DOHH2 (cell line): ENCODE data around the gene ABCC8.

Source experiments
- H3F3A ChIP-seq: fragments of 200-600 bp; sonication (generic), shearing (Covaris generic); 2 replicates; pipeline ENCODE4 v1.6.0; 2016; ENCODE audit warnings: antibody characterized with exemption, mild to moderate bottlenecking; ENCODE audit not compliant: control insufficient read depth, insufficient read depth
- H3K27ac ChIP-seq: fragments of 200-600 bp; sonication (generic); 2 replicates; pipeline ENCODE4 v1.5.1; 2014; ENCODE audit warnings: low read depth, mild to moderate bottlenecking, low read length, moderate library complexity
- H3K27me3 ChIP-seq: fragments of 200-600 bp; sonication (generic); 2 replicates; pipeline ENCODE4 v1.6.1; 2014; ENCODE audit warnings: mild to moderate bottlenecking, low read length, mixed read lengths; ENCODE audit not compliant: control insufficient read depth
- H3K36me3 ChIP-seq: fragments of 200-600 bp; sonication (generic); 2 replicates; pipeline ENCODE4 v1.6.1; 2014; ENCODE audit warnings: mild to moderate bottlenecking, low read length, moderate library complexity, mixed read lengths; ENCODE audit not compliant: control insufficient read depth
- H3K4me1 ChIP-seq: fragments of 200-600 bp; sonication (generic); 2 replicates; pipeline ENCODE4 v1.6.1; 2014; ENCODE audit warnings: mild to moderate bottlenecking, low read length, mixed read lengths; ENCODE audit not compliant: control insufficient read depth
- H3K4me2 ChIP-seq: fragments of 200-600 bp; sonication (generic); 2 replicates; pipeline ENCODE4 v1.6.0; 2014; ENCODE audit warnings: mild to moderate bottlenecking, low read length, moderate library complexity
- H3K4me3 ChIP-seq: fragments of 200-600 bp; sonication (generic); 2 replicates; pipeline ENCODE4 v1.5.1; 2014; ENCODE audit warnings: mild to moderate bottlenecking, low read length, mixed read lengths
- H3K79me2 ChIP-seq: fragments of 200-600 bp; sonication (generic); 2 replicates; pipeline ENCODE4 v1.6.1; 2014; ENCODE audit warnings: mild to moderate bottlenecking, low read length, mixed read lengths; ENCODE audit not compliant: control insufficient read depth
- H3K9me2 ChIP-seq: fragments of 200-600 bp; sonication (generic); replicated peaks from 2 replicates; pipeline ENCODE4 v1.6.1; 2014; ENCODE audit warnings: mild to moderate bottlenecking, low read length, mixed read lengths; ENCODE audit not compliant: control insufficient read depth
- H3K9me3 ChIP-seq: fragments of 200-600 bp; sonication (generic); 2 replicates; pipeline ENCODE4 v1.6.1; 2014; ENCODE audit warnings: antibody characterized with exemption, low read length, mixed read lengths; ENCODE audit not compliant: control insufficient read depth, insufficient read depth
- H4K20me1 ChIP-seq: fragments of 200-600 bp; sonication (generic); 2 replicates; pipeline ENCODE4 v1.6.0; 2014; ENCODE audit warnings: low read depth, mild to moderate bottlenecking, antibody characterized with exemption, low read length, moderate library complexity; ENCODE audit not compliant: control insufficient read depth, insufficient read depth
- EZH2phosphoT487 ChIP-seq: fragments of 200-600 bp; sonication (generic); IDR thresholded peaks from 2 replicates; pipeline ENCODE4 v1.6.1; 2017; ENCODE audit warnings: borderline replicate concordance, mild to moderate bottlenecking, antibody characterized with exemption, low read length, moderate library complexity, mixed read lengths
- TF ChIP-seq, protein P1 (sequence below): fragments of 200-600 bp; sonication (generic); IDR thresholded peaks from one replicate; pipeline ENCODE4 v1.5.1; 2014; ENCODE audit warnings: antibody characterized with exemption, mild to moderate bottlenecking, low read depth, low read length; ENCODE audit not compliant: poor library complexity, severe bottlenecking

ABCC8 gene

GRCh38 chr11:17414992-17415391 is 61.7 kb downstream of the ABCC8 start:
- Histone ChIP-seq H3K36me3 (no peaks in the 10 kb centered on the region), H3K4me2 (no peak overlapping the region), H3F3A (no peaks in the 10 kb centered on the region), H3K4me3 (no peak overlapping the region), H3K27ac (no peak overlapping the region), H3K79me2 (no peaks in the 10 kb centered on the region), H3K9me3 (no peaks in the 10 kb centered on the region), H3K9me2 (no peaks in the 10 kb centered on the region), H3K4me1 (no peaks in the 10 kb centered on the region), H4K20me1 (no peaks in the 10 kb centered on the region), H3K27me3 (peaks cover 39% of the 10 kb centered on the region)
- TF ChIP-seq, protein P1, sequence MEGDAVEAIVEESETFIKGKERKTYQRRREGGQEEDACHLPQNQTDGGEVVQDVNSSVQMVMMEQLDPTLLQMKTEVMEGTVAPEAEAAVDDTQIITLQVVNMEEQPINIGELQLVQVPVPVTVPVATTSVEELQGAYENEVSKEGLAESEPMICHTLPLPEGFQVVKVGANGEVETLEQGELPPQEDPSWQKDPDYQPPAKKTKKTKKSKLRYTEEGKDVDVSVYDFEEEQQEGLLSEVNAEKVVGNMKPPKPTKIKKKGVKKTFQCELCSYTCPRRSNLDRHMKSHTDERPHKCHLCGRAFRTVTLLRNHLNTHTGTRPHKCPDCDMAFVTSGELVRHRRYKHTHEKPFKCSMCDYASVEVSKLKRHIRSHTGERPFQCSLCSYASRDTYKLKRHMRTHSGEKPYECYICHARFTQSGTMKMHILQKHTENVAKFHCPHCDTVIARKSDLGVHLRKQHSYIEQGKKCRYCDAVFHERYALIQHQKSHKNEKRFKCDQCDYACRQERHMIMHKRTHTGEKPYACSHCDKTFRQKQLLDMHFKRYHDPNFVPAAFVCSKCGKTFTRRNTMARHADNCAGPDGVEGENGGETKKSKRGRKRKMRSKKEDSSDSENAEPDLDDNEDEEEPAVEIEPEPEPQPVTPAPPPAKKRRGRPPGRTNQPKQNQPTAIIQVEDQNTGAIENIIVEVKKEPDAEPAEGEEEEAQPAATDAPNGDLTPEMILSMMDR: no peak
- no peak for TF ChIP-seq EZH2phosphoT487

GRCh38 chr11:17414317-17414737 is 62.3 kb downstream of the ABCC8 start:
- TF ChIP-seq EZH2phosphoT487: no peak
- TF ChIP-seq, protein P1: no peak
- H3K4me1 ChIP-seq: no peaks in the 10 kb centered on the region
- no peaks in the 10 kb centered on the region for H3K79me2 ChIP-seq
- no peaks in the 10 kb centered on the region for H4K20me1 ChIP-seq
- no peaks in the 10 kb centered on the region for H3F3A ChIP-seq
- H3K36me3 ChIP-seq: no peaks in the 10 kb centered on the region
- no peaks in the 10 kb centered on the region for H3K9me3 ChIP-seq
- no peaks in the 10 kb centered on the region for H3K9me2 ChIP-seq
- H3K4me3 ChIP-seq: no peak overlapping the region
- no peak overlapping the region for H3K4me2 ChIP-seq
- peaks cover 32% of the 10 kb centered on the region for H3K27me3 ChIP-seq
- no peak overlapping the region for H3K27ac ChIP-seq

- H3K4me1 ChIP-seq: no peaks in the 10 kb centered on the region
- no peaks in the 10 kb centered on the region for H3K79me2 ChIP-seq
- TF ChIP-seq, protein P1: no peak
- TF ChIP-seq EZH2phosphoT487: no peak
- H3K27me3 ChIP-seq: peaks cover 26% of the 10 kb centered on the region
- H3K27ac ChIP-seq: no peak overlapping the region
- no peaks in the 10 kb centered on the region for H4K20me1 ChIP-seq
- no peaks in the 10 kb centered on the region for H3K9me3 ChIP-seq
- H3K4me2 ChIP-seq: no peak overlapping the region
- no peaks in the 10 kb centered on the region for H3K9me2 ChIP-seq
- no peak overlapping the region for H3K4me3 ChIP-seq
- H3F3A ChIP-seq: no peaks in the 10 kb centered on the region
- no peaks in the 10 kb centered on the region for H3K36me3 ChIP-seq
These were observed 63.0 kb downstream of the ABCC8 start for GRCh38 chr11:17413414-17414316.
